ENCODE results near the gene WSCD1.

WSCD1 gene

GRCh38 chr17:6147042-6147441, 76.9 kb downstream of the WSCD1 start:
- TF ChIP-seq POLR2AphosphoS5 (IDR thresholded peaks at IDR 0.05; ENCODE audit: low read depth, low read length) (no peak), FOXP2 (optimal IDR thresholded peaks at IDR 0.05; ENCODE audit: borderline replicate concordance, extremely low read depth, extremely low read length, insufficient read depth) (no peak), REST (IDR thresholded peaks at IDR 0.05; ENCODE audit: insufficient read depth in 1 of 2, low read depth in 2 of 2, low read length in 2 of 2) (no peak), SIN3A (IDR thresholded peaks at IDR 0.05; ENCODE audit: borderline replicate concordance, insufficient read depth, low read length) (no peak), TAF1 (IDR thresholded peaks at IDR 0.05; ENCODE audit: borderline replicate concordance, insufficient read depth, low read length) (no peak)

GRCh38 chr17:6153375-6153774, 83.2 kb downstream of the WSCD1 start:
- no peak for TF ChIP-seq POLR2AphosphoS5 (IDR thresholded peaks at IDR 0.05; ENCODE audit: low read depth, low read length)
- no peak for TF ChIP-seq TAF1 (IDR thresholded peaks at IDR 0.05; ENCODE audit: borderline replicate concordance, insufficient read depth, low read length)
- peak in 1 of 2 experiments; percentile 20; a peak in 1 of 4 replicates for TF ChIP-seq REST (IDR thresholded peaks at IDR 0.05; ENCODE audit: insufficient read depth in 1 of 2, low read depth in 2 of 2, low read length in 2 of 2)
- TF ChIP-seq SIN3A (IDR thresholded peaks at IDR 0.05; ENCODE audit: borderline replicate concordance, insufficient read depth, low read length) = no peak
- no peak for TF ChIP-seq FOXP2 (optimal IDR thresholded peaks at IDR 0.05; ENCODE audit: borderline replicate concordance, extremely low read depth, extremely low read length, insufficient read depth)

DNA sequence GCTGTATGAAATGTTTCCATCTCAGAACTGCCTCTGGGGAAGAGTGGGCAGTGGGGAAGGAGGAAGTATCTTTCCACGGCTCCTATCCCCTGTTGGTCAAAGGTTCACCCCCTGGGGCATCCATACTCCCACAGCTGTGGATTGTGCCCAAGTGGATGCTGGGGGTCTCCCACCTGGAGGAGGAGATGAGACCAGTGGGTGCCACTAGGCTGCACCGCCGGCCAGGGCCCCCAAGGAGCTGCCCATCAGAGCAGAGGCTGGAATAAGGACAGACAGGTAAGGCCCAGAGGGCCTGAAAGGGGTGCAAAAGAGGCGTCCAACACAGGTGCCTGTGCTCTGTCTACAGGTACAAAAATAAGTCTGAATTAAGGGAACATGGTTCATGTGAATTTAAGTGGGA, 87.5 kb downstream of the WSCD1 start:
- no peak for TF ChIP-seq REST (IDR thresholded peaks at IDR 0.05; ENCODE audit: insufficient read depth in 1 of 2, low read depth in 2 of 2, low read length in 2 of 2)
- TF ChIP-seq TAF1 (IDR thresholded peaks at IDR 0.05; ENCODE audit: borderline replicate concordance, insufficient read depth, low read length) = no peak

DNA sequence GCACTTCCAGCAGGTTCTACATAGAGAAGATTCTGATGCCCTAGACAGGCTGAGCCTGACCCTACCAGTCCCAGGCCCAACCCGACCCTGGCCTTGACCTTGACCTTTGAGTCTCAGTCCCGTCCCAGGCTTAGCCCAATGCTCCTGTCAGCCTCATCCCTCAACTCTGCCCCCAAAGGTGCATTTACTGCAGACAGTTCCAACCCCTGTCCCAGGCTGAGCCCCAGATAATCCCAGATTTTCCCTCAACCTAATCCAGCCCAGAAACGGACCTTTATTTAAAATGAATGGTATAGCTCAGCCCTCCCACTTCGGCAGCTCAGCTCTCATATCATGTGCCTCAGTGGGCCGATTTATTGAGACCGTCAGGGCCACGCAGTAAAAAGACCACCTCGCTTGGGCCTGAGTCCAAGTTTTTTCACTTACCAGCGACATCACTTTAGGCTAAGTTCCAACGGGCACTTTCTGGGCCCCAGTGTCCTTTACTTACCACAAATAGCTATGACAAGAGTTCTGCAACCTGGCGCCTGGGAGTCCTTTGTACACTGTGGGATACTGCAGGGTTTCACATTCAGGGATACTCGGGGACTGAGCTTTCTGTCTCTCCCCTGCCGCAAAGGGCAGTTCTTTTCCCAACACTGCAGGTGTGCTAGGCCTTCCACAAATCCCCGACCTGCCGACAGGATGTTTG, 89.5 kb downstream of the WSCD1 start:
- TF ChIP-seq POLR2AphosphoS5 (IDR thresholded peaks at IDR 0.05; ENCODE audit: low read depth, low read length) (no peak), SIN3A (IDR thresholded peaks at IDR 0.05; ENCODE audit: borderline replicate concordance, insufficient read depth, low read length) (no peak), REST (IDR thresholded peaks at IDR 0.05; ENCODE audit: insufficient read depth in 1 of 2, low read depth in 2 of 2, low read length in 2 of 2) (no peak), TAF1 (IDR thresholded peaks at IDR 0.05; ENCODE audit: borderline replicate concordance, insufficient read depth, low read length) (no peak), FOXP2 (optimal IDR thresholded peaks at IDR 0.05; ENCODE audit: borderline replicate concordance, extremely low read depth, extremely low read length, insufficient read depth) (no peak)

DNA sequence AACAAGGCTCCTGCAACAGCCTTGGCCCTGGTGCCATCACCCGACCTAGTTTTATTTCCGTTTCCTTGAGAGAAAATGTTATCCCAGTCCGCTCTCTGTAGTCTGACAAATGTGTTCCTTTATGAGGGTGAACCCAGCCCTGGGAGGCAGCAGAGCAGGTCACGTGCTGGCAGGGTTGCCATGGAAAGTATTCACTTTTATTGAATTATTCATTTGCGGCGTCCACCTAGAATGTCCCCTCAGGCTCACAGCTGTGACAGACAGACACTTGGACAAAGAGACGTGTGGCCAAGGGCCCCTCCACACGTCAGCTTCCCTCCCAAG, 90.0 kb downstream of the WSCD1 start:
- TF ChIP-seq FOXP2 (optimal IDR thresholded peaks at IDR 0.05; ENCODE audit: borderline replicate concordance, extremely low read depth, extremely low read length, insufficient read depth) = no peak
- TF ChIP-seq REST (IDR thresholded peaks at IDR 0.05; ENCODE audit: insufficient read depth in 1 of 2, low read depth in 2 of 2, low read length in 2 of 2) = no peak
